ENCODE results near the gene ST3GAL3. TPM values are rescaled to one million over a fixed set of nuclear protein-coding genes. Genes with fewer than 3 reads are reported as not detected.

Gene ST3GAL3
- total and polyA plus RNA-seq, 8 donors: 1.6 to 68.3 (median 6.7) TPM

GRCh38 chr1:43791243-43791642, 83.9 kb downstream of the ST3GAL3 start:
- no peak for DNase-seq
- Histone ChIP-seq H3K9me3 (no peaks in the 10 kb centered on the region), H3K4me3 (no peak overlapping the region), H3K27me3 (no peaks in the 10 kb centered on the region), H3K27ac (no peak overlapping the region), H3K4me1 (peaks cover 0 to 10% (median 0%) of the 10 kb centered on the region in 4 donors), H3K36me3 (peaks cover 0 to 11% (median 4%) of the 10 kb centered on the region in 4 donors)
- WGBS, 5 donors: 95 to 100% (median 97%) methylated on average over 2 of the region's 2 CpGs
- TF ChIP-seq, protein P1, sequence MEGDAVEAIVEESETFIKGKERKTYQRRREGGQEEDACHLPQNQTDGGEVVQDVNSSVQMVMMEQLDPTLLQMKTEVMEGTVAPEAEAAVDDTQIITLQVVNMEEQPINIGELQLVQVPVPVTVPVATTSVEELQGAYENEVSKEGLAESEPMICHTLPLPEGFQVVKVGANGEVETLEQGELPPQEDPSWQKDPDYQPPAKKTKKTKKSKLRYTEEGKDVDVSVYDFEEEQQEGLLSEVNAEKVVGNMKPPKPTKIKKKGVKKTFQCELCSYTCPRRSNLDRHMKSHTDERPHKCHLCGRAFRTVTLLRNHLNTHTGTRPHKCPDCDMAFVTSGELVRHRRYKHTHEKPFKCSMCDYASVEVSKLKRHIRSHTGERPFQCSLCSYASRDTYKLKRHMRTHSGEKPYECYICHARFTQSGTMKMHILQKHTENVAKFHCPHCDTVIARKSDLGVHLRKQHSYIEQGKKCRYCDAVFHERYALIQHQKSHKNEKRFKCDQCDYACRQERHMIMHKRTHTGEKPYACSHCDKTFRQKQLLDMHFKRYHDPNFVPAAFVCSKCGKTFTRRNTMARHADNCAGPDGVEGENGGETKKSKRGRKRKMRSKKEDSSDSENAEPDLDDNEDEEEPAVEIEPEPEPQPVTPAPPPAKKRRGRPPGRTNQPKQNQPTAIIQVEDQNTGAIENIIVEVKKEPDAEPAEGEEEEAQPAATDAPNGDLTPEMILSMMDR (IDR thresholded peaks at IDR 0.05): no peak
- intact Hi-C loops (cut with DNase I; ENCODE audit: low total_unique reads): no loop called here

- no peak for TF ChIP-seq POLR2A (IDR thresholded peaks at IDR 0.05)
- intact Hi-C loops (cut with DNase I; ENCODE audit: low total_unique reads): no loop called here
- Histone ChIP-seq H3K9me3 (no peaks in the 10 kb centered on the region), H3K4me1 (peaks cover 0 to 8% (median 2%) of the 10 kb centered on the region in 4 donors), H3K4me3 (no peak overlapping the region), H3K36me3 (peaks cover 0 to 11% (median 4%) of the 10 kb centered on the region in 4 donors), H3K27me3 (no peaks in the 10 kb centered on the region), H3K27ac (no peak overlapping the region)
- DNase-seq: peak in 1 of 2 donors; percentile 52
- 63 to 86% (median 75%) methylated on average over 1 of the region's 1 CpG for WGBS, 5 donors
These were observed 88.8 kb downstream of the ST3GAL3 start for GRCh38 chr1:43796111-43796581.

- H3K4me1 ChIP-seq: peaks cover 0 to 8% (median 2%) of the 10 kb centered on the region in 4 donors
- H3K9me3 ChIP-seq: no peaks in the 10 kb centered on the region
- 87 to 96% (median 92%) methylated on average over 3 of the region's 3 CpGs for WGBS, 5 donors
- DNase-seq: no peak
- TF ChIP-seq, protein P1 (IDR thresholded peaks at IDR 0.05): no peak
- TF ChIP-seq POLR2AphosphoS5 (IDR thresholded peaks at IDR 0.05) (no peak), POLR2A (IDR thresholded peaks at IDR 0.05) (no peak), EP300 (IDR thresholded peaks at IDR 0.05) (no peak)
- no peak overlapping the region for H3K4me3 ChIP-seq
- H3K36me3 ChIP-seq: peaks cover 0 to 2% (median under 1%) of the 10 kb centered on the region in 4 donors
- no peak overlapping the region for H3K27ac ChIP-seq
- H3K27me3 ChIP-seq: no peaks in the 10 kb centered on the region
- intact Hi-C loops (cut with DNase I; ENCODE audit: low total_unique reads): no loop called here
These were observed 90.6 kb downstream of the ST3GAL3 start for GRCh38 chr1:43797891-43798290.

DNA sequence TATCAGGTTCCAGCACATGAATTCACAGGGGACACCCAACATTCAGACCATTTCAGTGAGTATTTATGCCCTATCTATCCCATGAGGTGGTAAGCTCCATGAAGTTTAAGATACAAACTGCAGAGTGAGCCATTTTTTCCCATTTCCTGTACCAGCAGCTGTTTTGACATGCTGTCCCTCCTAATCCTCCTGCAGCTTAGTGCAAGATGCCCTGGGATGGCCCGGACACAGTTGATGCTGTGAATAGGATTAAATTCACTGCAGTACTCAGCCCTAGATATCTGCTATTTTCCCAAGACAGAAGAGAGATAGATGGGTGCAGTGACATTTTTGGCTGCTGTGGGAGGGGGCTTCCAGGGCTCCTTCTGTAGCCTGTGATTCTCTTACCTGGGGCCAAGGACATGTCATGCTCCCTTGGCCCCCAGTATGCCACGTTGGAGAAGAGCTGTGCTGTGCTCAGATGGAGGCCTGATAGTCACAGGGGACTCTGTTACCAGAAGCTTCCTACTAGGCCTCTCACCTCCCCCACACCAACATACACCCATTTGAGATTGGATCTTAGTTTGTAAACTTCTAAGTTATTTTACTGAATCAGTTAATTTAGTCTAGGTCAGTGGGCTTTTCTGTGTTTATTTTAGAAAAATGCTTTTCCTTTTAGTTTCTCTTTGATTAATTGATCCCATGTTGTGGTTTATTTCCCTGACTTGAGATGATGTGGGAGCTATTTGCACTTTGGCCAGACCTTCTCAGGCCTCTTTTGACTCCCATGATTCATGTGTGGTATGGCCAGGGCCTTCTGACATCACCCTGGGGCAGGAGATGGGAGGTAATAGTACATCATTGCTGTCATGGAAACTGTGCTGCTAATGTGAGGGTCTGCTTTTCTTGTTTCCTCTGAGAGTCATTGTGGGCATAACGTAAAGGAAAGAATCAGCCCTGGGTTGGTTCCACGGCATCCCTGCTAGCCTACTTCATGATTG, 92.6 kb downstream of the ST3GAL3 start:
- H3K4me1 ChIP-seq: peaks cover 0 to 8% (median 2%) of the 10 kb centered on the region in 4 donors
- 65 to 78% (median 74%) methylated on average over 4 of the region's 4 CpGs for WGBS, 5 donors
- no peaks in the 10 kb centered on the region for H3K9me3 ChIP-seq
- no peaks in the 10 kb centered on the region for H3K27me3 ChIP-seq
- peak in 1 of 2 donors; percentile 64 for DNase-seq
- no peak for TF ChIP-seq POLR2AphosphoS5 (IDR thresholded peaks at IDR 0.05)
- no peak for TF ChIP-seq EP300 (IDR thresholded peaks at IDR 0.05)
- TF ChIP-seq, protein P1 (IDR thresholded peaks at IDR 0.05): no peak
- no peak for TF ChIP-seq POLR2A (IDR thresholded peaks at IDR 0.05)
- no peak overlapping the region for H3K4me3 ChIP-seq
- H3K36me3 ChIP-seq: no peaks in the 10 kb centered on the region
- intact Hi-C loops (cut with DNase I; ENCODE audit: low total_unique reads): no loop called here
- H3K27ac ChIP-seq: peak overlapping the region in 1 of 5 donors; percentile 5
